ENCODE data around the gene BANP.
"Not testable (repeated sequence)": the region's sequence is repeated elsewhere in the genome, so short reads cannot be mapped to it uniquely, and the experiment has no call there.

Gene BANP

GRCh38 chr16:88040877-88041244 lies 89.6 kb downstream of the BANP start:
- not testable (repeated sequence) for H2BK15ac ChIP-seq (replicated peaks; ENCODE audit: low read depth); H3K56ac ChIP-seq (ENCODE audit: low read length); DNase-seq; H3K27ac ChIP-seq (ENCODE audit: low read depth, low read length); H3K4me3 ChIP-seq (ENCODE audit: low read length); H4K8ac ChIP-seq (ENCODE audit: low read depth, low read length); H3K23ac ChIP-seq (ENCODE audit: low read length); H3K18ac ChIP-seq (ENCODE audit: low read length); H3K36me3 ChIP-seq (ENCODE audit: control insufficient read depth, insufficient read depth, low read length); H3K4me1 ChIP-seq (ENCODE audit: control insufficient read depth, low read depth, low read length); H2AK5ac ChIP-seq (ENCODE audit: low read length); H3K79me1 ChIP-seq (ENCODE audit: low read length); H3K27me3 ChIP-seq (ENCODE audit: insufficient read depth, low read length, poor library complexity); H3K4me2 ChIP-seq (ENCODE audit: low read length); H3K4ac ChIP-seq (ENCODE audit: low read depth, low read length); H4K5ac ChIP-seq (ENCODE audit: low read length); H3K9ac ChIP-seq (ENCODE audit: low read length); H3K79me2 ChIP-seq (ENCODE audit: control insufficient read depth, insufficient read depth, low read length); H2BK120ac ChIP-seq (ENCODE audit: low read depth, low read length); H2BK5ac ChIP-seq (ENCODE audit: low read length)
- no CpG with 5 or more reads among the region's 5 CpGs for WGBS (ENCODE audit: extremely low coverage, insufficient coverage, low lambda C conversion rate)

GRCh38 chr16:88041506-88041905 lies 90.3 kb downstream of the BANP start:
- not testable (repeated sequence) for H3K9ac ChIP-seq (ENCODE audit: low read length); DNase-seq; H2AK5ac ChIP-seq (ENCODE audit: low read length); H3K79me2 ChIP-seq (ENCODE audit: control insufficient read depth, insufficient read depth, low read length); H3K56ac ChIP-seq (ENCODE audit: low read length); H3K18ac ChIP-seq (ENCODE audit: low read length); H3K4me3 ChIP-seq (ENCODE audit: low read length); H3K79me1 ChIP-seq (ENCODE audit: low read length); H3K36me3 ChIP-seq (ENCODE audit: control insufficient read depth, insufficient read depth, low read length); H2BK120ac ChIP-seq (ENCODE audit: low read depth, low read length); H4K5ac ChIP-seq (ENCODE audit: low read length); H3K4me1 ChIP-seq (ENCODE audit: control insufficient read depth, low read depth, low read length); H3K27me3 ChIP-seq (ENCODE audit: insufficient read depth, low read length, poor library complexity); H3K27ac ChIP-seq (ENCODE audit: low read depth, low read length); H2BK5ac ChIP-seq (ENCODE audit: low read length); H3K23ac ChIP-seq (ENCODE audit: low read length); H3K4ac ChIP-seq (ENCODE audit: low read depth, low read length); H4K8ac ChIP-seq (ENCODE audit: low read depth, low read length); H2BK15ac ChIP-seq (replicated peaks; ENCODE audit: low read depth); H3K4me2 ChIP-seq (ENCODE audit: low read length)
- WGBS (ENCODE audit: extremely low coverage, insufficient coverage, low lambda C conversion rate) = no CpG with 5 or more reads among the region's 11 CpGs

GRCh38 chr16:88041986-88042562 lies 90.8 kb downstream of the BANP start:
- not testable (repeated sequence) for H2AK5ac ChIP-seq (ENCODE audit: low read length); H3K9ac ChIP-seq (ENCODE audit: low read length); H3K18ac ChIP-seq (ENCODE audit: low read length); H3K36me3 ChIP-seq (ENCODE audit: control insufficient read depth, insufficient read depth, low read length); H3K23ac ChIP-seq (ENCODE audit: low read length); H3K27ac ChIP-seq (ENCODE audit: low read depth, low read length); H3K4me2 ChIP-seq (ENCODE audit: low read length); H2BK5ac ChIP-seq (ENCODE audit: low read length); H3K27me3 ChIP-seq (ENCODE audit: insufficient read depth, low read length, poor library complexity); H4K5ac ChIP-seq (ENCODE audit: low read length); H3K4me3 ChIP-seq (ENCODE audit: low read length); H3K4me1 ChIP-seq (ENCODE audit: control insufficient read depth, low read depth, low read length); H3K4ac ChIP-seq (ENCODE audit: low read depth, low read length); H4K8ac ChIP-seq (ENCODE audit: low read depth, low read length); H2BK120ac ChIP-seq (ENCODE audit: low read depth, low read length); DNase-seq; H3K79me1 ChIP-seq (ENCODE audit: low read length); H3K56ac ChIP-seq (ENCODE audit: low read length); H3K79me2 ChIP-seq (ENCODE audit: control insufficient read depth, insufficient read depth, low read length); H2BK15ac ChIP-seq (replicated peaks; ENCODE audit: low read depth)
- no CpG with 5 or more reads among the region's 18 CpGs for WGBS (ENCODE audit: extremely low coverage, insufficient coverage, low lambda C conversion rate)

GRCh38 chr16:88043208-88043910 lies 92.1 kb downstream of the BANP start:
- not testable (repeated sequence) for H3K36me3 ChIP-seq (ENCODE audit: control insufficient read depth, insufficient read depth, low read length); H3K27me3 ChIP-seq (ENCODE audit: insufficient read depth, low read length, poor library complexity); H4K5ac ChIP-seq (ENCODE audit: low read length); H3K23ac ChIP-seq (ENCODE audit: low read length); H3K56ac ChIP-seq (ENCODE audit: low read length); H2BK120ac ChIP-seq (ENCODE audit: low read depth, low read length); H4K8ac ChIP-seq (ENCODE audit: low read depth, low read length); H2BK15ac ChIP-seq (replicated peaks; ENCODE audit: low read depth); H3K4me3 ChIP-seq (ENCODE audit: low read length); H3K9ac ChIP-seq (ENCODE audit: low read length); H3K27ac ChIP-seq (ENCODE audit: low read depth, low read length); H3K4ac ChIP-seq (ENCODE audit: low read depth, low read length); H3K4me1 ChIP-seq (ENCODE audit: control insufficient read depth, low read depth, low read length); H2BK5ac ChIP-seq (ENCODE audit: low read length); H3K79me2 ChIP-seq (ENCODE audit: control insufficient read depth, insufficient read depth, low read length); DNase-seq; H3K4me2 ChIP-seq (ENCODE audit: low read length); H3K79me1 ChIP-seq (ENCODE audit: low read length); H2AK5ac ChIP-seq (ENCODE audit: low read length); H3K18ac ChIP-seq (ENCODE audit: low read length)
- WGBS (ENCODE audit: extremely low coverage, insufficient coverage, low lambda C conversion rate) = 100% methylated on average over 1 of the region's 8 CpGs

- H2BK15ac ChIP-seq (replicated peaks; ENCODE audit: low read depth); H3K18ac ChIP-seq (ENCODE audit: low read length); H2AK5ac ChIP-seq (ENCODE audit: low read length); H3K4me2 ChIP-seq (ENCODE audit: low read length); H3K79me2 ChIP-seq (ENCODE audit: control insufficient read depth, insufficient read depth, low read length); H2BK5ac ChIP-seq (ENCODE audit: low read length); H3K27me3 ChIP-seq (ENCODE audit: insufficient read depth, low read length, poor library complexity); H3K4me1 ChIP-seq (ENCODE audit: control insufficient read depth, low read depth, low read length); H3K36me3 ChIP-seq (ENCODE audit: control insufficient read depth, insufficient read depth, low read length); H4K8ac ChIP-seq (ENCODE audit: low read depth, low read length); H3K79me1 ChIP-seq (ENCODE audit: low read length); H4K5ac ChIP-seq (ENCODE audit: low read length); H3K23ac ChIP-seq (ENCODE audit: low read length); H3K4ac ChIP-seq (ENCODE audit: low read depth, low read length); H3K27ac ChIP-seq (ENCODE audit: low read depth, low read length); H3K56ac ChIP-seq (ENCODE audit: low read length); DNase-seq; H3K9ac ChIP-seq (ENCODE audit: low read length); H2BK120ac ChIP-seq (ENCODE audit: low read depth, low read length); H3K4me3 ChIP-seq (ENCODE audit: low read length): not testable (repeated sequence)
- no CpG with 5 or more reads among the region's 14 CpGs for WGBS (ENCODE audit: extremely low coverage, insufficient coverage, low lambda C conversion rate)
Measured at GRCh38 chr16:88044121-88044581, 92.9 kb downstream of the BANP start.

- H3K4me3 ChIP-seq (ENCODE audit: low read length); H2BK15ac ChIP-seq (replicated peaks; ENCODE audit: low read depth); H4K5ac ChIP-seq (ENCODE audit: low read length); H3K4me1 ChIP-seq (ENCODE audit: control insufficient read depth, low read depth, low read length); H3K56ac ChIP-seq (ENCODE audit: low read length); H3K27ac ChIP-seq (ENCODE audit: low read depth, low read length); H3K79me2 ChIP-seq (ENCODE audit: control insufficient read depth, insufficient read depth, low read length); DNase-seq; H3K23ac ChIP-seq (ENCODE audit: low read length); H4K8ac ChIP-seq (ENCODE audit: low read depth, low read length); H3K9ac ChIP-seq (ENCODE audit: low read length); H2BK120ac ChIP-seq (ENCODE audit: low read depth, low read length); H3K18ac ChIP-seq (ENCODE audit: low read length); H2AK5ac ChIP-seq (ENCODE audit: low read length); H3K4ac ChIP-seq (ENCODE audit: low read depth, low read length); H2BK5ac ChIP-seq (ENCODE audit: low read length); H3K27me3 ChIP-seq (ENCODE audit: insufficient read depth, low read length, poor library complexity); H3K4me2 ChIP-seq (ENCODE audit: low read length); H3K36me3 ChIP-seq (ENCODE audit: control insufficient read depth, insufficient read depth, low read length); H3K79me1 ChIP-seq (ENCODE audit: low read length): not testable (repeated sequence)
- no CpG with 5 or more reads among the region's 11 CpGs for WGBS (ENCODE audit: extremely low coverage, insufficient coverage, low lambda C conversion rate)
Measured at GRCh38 chr16:88045361-88045760, 94.1 kb downstream of the BANP start.

All from mesendoderm (in vitro differentiated cells).